Psoas muscle (tissue), 8 donors: ENCODE measurements around the gene PRKAR2A. TPM values are rescaled to one million over a fixed set of nuclear protein-coding genes. Genes with fewer than 3 reads are reported as not detected.
"Not testable (repeated sequence)": the region's sequence is repeated elsewhere in the genome, so short reads cannot be mapped to it uniquely, and the experiment has no call there.

Experiments
- ATAC-seq, 4 donors: fragments of 200-7000 bp; cut with Tn5 transposase; one replicate each; pipeline ENCODE4 v1.9.1; 2020; ENCODE audit warnings: moderate library complexity in 3 of 4, mild to moderate bottlenecking in 2 of 4
- DNase-seq, 2 donors: peaks; one replicate each; pipeline ENCODE4 v3.0.0-alpha.2; 2020
- H3K27ac ChIP-seq: fragments of 200-600 bp; one replicate; pipeline ENCODE4 v1.8.0; 2022
- H3K27me3 ChIP-seq, 3 donors: fragments of 200-600 bp in 1 of 3; one replicate each; pipeline versions ENCODE4 v1.6.1 to v1.8.0; 2013 to 2022; ENCODE audit warnings: low read length in 2 of 3, mild to moderate bottlenecking in 2 of 3, moderate library complexity in 1 of 3; ENCODE audit not compliant: insufficient read depth in 3 of 3
- H3K36me3 ChIP-seq, 2 donors: fragments of 200-600 bp in 1 of 2; one replicate each; pipeline versions ENCODE4 v1.6.1 to v1.8.0; 2013 to 2022; ENCODE audit warnings: low read depth in 1 of 2, mild to moderate bottlenecking in 1 of 2, moderate library complexity in 1 of 2; ENCODE audit not compliant: insufficient read depth in 1 of 2
- H3K4me1 ChIP-seq: fragments of 200-600 bp; one replicate; pipeline ENCODE4 v1.8.0; 2022
- H3K4me3 ChIP-seq: fragments of 200-600 bp; one replicate; pipeline ENCODE4 v1.8.0; 2022; ENCODE audit warnings: mild to moderate bottlenecking
- H3K9me3 ChIP-seq: fragments of 200-600 bp; one replicate; pipeline ENCODE4 v1.8.0; 2022
- WGBS, 3 donors: extraction: QIAGEN DNeasy Blood & Tissue Kit; methylation state at CpG; one replicate each; pipeline versions ENCODE4 v1.1.6 to v1.1.7; 2013; 5-methylcytosine and 5-hydroxymethylcytosine counted together
- intact Hi-C, 2 donors: fragments of 100-400 bp; cut with DNase I; formaldehyde crosslinking; loops; one replicate each; pipeline versions ENCODE4 v1.11.0 to v1.14.2; 2022
- polyA plus RNA-seq, 3 donors: library from polyadenylated mRNA; stranded (reverse); fragments of 200-250 nt; gene quantifications; one replicate each; pipeline ENCODE4 v1.2.3, GENCODE V29; 2013
- total RNA-seq, 4 donors: library from RNA; stranded (reverse); fragmentation: NEBNext Ultra II Directional in 2 of 4; extraction: Animal tissue kit (Norgen Biotek cat#: 25700) in 2 of 4; gene quantifications; one replicate each; pipeline versions ENCODE4 v1.2.1 to v1.2.4, GENCODE V29; 2021 to 2023
- TF ChIP-seq, protein P1 (sequence below): fragments of 200-600 bp; IDR thresholded peaks from one replicate; pipeline ENCODE4 v1.8.0; 2022; ENCODE audit warnings: antibody characterized with exemption
- donor health status: healthy with polysubstance abuse.
- donor health status: DM: no; HTN: no; CAD: no; lungs with moderate emphysema.
- donor health status: Bipolar disorder and iron deficiency.
- donor health status: healthy.
- donor health status: DM: yes; HTN: yes; CAD: no.
- donor health status: DM: no; HTN: no; CAD: no.
- donor health status: DM: no; HTN: no; CAD: no.
- donor health status: DM: yes; HTN: yes; CAD: no.

The PRKAR2A gene
- total and polyA plus RNA-seq, 7 donors = 24.3 to 126 (median 92.5) TPM

- TF ChIP-seq, protein P1, sequence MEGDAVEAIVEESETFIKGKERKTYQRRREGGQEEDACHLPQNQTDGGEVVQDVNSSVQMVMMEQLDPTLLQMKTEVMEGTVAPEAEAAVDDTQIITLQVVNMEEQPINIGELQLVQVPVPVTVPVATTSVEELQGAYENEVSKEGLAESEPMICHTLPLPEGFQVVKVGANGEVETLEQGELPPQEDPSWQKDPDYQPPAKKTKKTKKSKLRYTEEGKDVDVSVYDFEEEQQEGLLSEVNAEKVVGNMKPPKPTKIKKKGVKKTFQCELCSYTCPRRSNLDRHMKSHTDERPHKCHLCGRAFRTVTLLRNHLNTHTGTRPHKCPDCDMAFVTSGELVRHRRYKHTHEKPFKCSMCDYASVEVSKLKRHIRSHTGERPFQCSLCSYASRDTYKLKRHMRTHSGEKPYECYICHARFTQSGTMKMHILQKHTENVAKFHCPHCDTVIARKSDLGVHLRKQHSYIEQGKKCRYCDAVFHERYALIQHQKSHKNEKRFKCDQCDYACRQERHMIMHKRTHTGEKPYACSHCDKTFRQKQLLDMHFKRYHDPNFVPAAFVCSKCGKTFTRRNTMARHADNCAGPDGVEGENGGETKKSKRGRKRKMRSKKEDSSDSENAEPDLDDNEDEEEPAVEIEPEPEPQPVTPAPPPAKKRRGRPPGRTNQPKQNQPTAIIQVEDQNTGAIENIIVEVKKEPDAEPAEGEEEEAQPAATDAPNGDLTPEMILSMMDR = no peak
- Histone ChIP-seq H3K9me3 (no peaks in the 10 kb centered on the region), H3K4me3 (no peak overlapping the region), H3K36me3 (peaks cover 5 to 39% of the 10 kb centered on the region in 2 donors), H3K4me1 (peaks cover 28% of the 10 kb centered on the region), H3K27me3 (no peaks in the 10 kb centered on the region), H3K27ac (peak overlapping the region; percentile 68)
- intact Hi-C loops = no loop called here
- peak in 1 of 4 donors; percentile 26 for ATAC-seq
- no peak for DNase-seq
- WGBS, 3 donors = 20 to 33% (median 24%) methylated on average over 4 of the region's 4 CpGs
These were observed 100.6 kb downstream of the PRKAR2A start for GRCh38 chr3:48747015-48747615.

DNA sequence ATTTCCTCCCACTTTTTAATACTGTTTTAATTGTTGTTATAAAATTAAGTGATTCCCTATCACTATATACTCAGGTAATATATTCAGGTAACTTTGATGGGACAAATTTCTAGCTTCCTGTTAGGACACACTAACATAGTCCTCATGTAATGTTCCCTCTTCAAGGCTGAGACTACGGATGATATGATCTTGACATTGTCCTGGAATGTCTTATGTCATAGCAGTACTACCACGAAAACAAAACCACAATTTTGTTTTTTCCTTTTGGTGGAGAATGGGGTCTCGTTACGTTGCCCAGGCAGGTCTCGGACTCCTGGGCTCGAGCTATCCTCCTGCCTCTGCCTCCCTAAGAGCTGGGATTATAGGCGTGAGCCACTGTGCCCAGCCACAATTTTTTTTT, 103.9 kb downstream of the PRKAR2A start:
- ATAC-seq (no peak), DNase-seq (no peak)
- intact Hi-C loops = no loop called here
- TF ChIP-seq, protein P1 = no peak
- Histone ChIP-seq H3K27ac (no peak overlapping the region), H3K9me3 (no peaks in the 10 kb centered on the region), H3K4me1 (peaks cover 46% of the 10 kb centered on the region), H3K27me3 (no peaks in the 10 kb centered on the region), H3K4me3 (no peak overlapping the region), H3K36me3 (peaks cover 3 to 6% of the 10 kb centered on the region in 2 donors)
- 91 to 93% (median 91%) methylated on average over 7 of the region's 7 CpGs for WGBS, 3 donors

- H3K36me3 ChIP-seq, H3K4me3 ChIP-seq, intact Hi-C loops, ATAC-seq, H3K9me3 ChIP-seq, DNase-seq, H3K27me3 ChIP-seq: not testable (repeated sequence)
- 75 to 84% (median 76%) methylated on average over 10 of the region's 10 CpGs for WGBS, 3 donors
- Histone ChIP-seq H3K27ac (peak overlapping the region; percentile 19), H3K4me1 (peaks cover 21% of the 10 kb centered on the region)
These were observed 106.4 kb downstream of the PRKAR2A start for GRCh38 chr3:48741226-48741625.

DNA sequence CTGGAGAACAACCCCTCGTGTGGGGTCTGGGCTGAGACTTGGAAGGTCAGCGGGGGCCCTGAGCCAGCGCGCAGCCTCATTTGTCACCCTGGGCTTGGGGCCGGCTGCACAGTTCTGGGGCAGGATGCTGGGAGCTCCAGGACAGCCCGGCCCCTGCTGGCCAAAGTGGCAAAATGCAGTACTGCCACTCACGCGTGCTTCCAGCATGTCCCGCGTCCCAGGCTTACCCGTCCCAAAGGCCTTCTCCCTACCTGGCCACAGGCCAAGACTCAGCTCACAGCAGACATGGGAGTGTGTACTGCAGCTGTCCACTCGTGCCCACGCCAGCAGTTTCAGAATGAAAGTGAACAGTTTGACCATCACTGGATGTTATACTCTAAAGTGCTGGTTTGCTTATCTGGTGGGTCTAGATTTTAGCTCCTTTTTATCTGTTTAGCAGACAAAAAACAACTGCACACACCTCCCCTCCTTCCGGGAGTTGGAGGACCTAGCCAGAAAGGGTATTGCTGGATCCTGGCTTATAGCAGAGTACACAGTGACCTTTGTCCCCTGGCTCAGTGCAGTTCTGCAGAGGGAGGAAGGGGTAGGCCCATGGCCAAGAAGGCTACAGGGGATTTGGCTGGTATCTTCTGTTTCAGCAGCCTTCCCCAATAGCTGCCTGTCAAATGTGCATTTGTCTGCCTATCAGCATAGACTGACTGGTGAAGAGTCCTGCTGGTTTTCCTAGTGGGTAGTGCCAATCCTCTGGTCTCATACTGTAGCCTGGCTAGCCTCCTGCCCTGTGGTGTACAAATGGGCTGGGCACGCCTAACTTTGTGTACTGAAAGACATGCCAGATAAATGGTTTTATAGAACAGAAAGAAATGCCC, 107.5 kb downstream of the PRKAR2A start:
- peak; percentile 87 to 93 (median 90) for ATAC-seq
- DNase-seq = peak; percentile 89 to 96
- TF ChIP-seq, protein P1 = peak; percentile 84
- WGBS, 3 donors = 2 to 5% (median 4%) methylated on average over 15 of the region's 15 CpGs
- Histone ChIP-seq H3K27me3 (no peaks in the 10 kb centered on the region), H3K4me1 (peaks cover 19% of the 10 kb centered on the region), H3K9me3 (no peaks in the 10 kb centered on the region), H3K36me3 (no peaks in the 10 kb centered on the region), H3K4me3 (peak overlapping the region; percentile 19), H3K27ac (peak overlapping the region; percentile 78)
- intact Hi-C loops = loop anchor here in 1 of 2 donors (5.0 kb wide), 1 partner anchor 53 kb away; the partner anchor contains the start of gene NCKIPSD

GRCh38 chr3:48739617-48739954, 108.1 kb downstream of the PRKAR2A start:
- Histone ChIP-seq H3K36me3 (no peaks in the 10 kb centered on the region), H3K9me3 (no peaks in the 10 kb centered on the region), H3K4me1 (peaks cover 19% of the 10 kb centered on the region), H3K27ac (peak overlapping the region; percentile 78), H3K27me3 (no peaks in the 10 kb centered on the region), H3K4me3 (peak overlapping the region; percentile 19)
- WGBS, 3 donors = 50 to 67% (median 62%) methylated on average over 6 of the region's 6 CpGs
- DNase-seq (no peak), ATAC-seq (no peak)
- TF ChIP-seq, protein P1 = no peak
- intact Hi-C loops = loop anchor here in 1 of 2 donors (5.0 kb wide), 1 partner anchor 52 kb away; the partner anchor contains the start of gene NCKIPSD
